Loucy (cell line): ENCODE results near the gene CDH22.

Source experiments
- CTCF ChIP-seq: fragments of 200-600 bp; sonication (generic); conservative IDR thresholded peaks from 2 replicates; pipeline ENCODE4 v1.5.1; 2014; ENCODE audit warnings: mild to moderate bottlenecking, antibody characterized with exemption, low read length
- EZH2phosphoT487 ChIP-seq: fragments of 200-600 bp; IDR thresholded peaks from 2 replicates; pipeline ENCODE4 v1.6.1; 2018; ENCODE audit warnings: antibody characterized with exemption, mild to moderate bottlenecking, moderate library complexity, borderline replicate concordance

- TF ChIP-seq CTCF (no peak), EZH2phosphoT487 (no peak)
Measured at GRCh38 chr20:46354920-46355654, 46.8 kb upstream of the CDH22 start.
